GM21786 (cell line): ENCODE data around the gene SPI1.
A peak's percentile ranks its signal among the peaks of the same experiment; 100 is the strongest.

ENCODE experiments used
- ATAC-seq: cut with Tn5 transposase; IDR thresholded peaks from one replicate; pipeline ENCODE4 v1.9.1; 2021; ENCODE audit not compliant: unreplicated experiment

SPI1 gene

GRCh38 chr11:47378010-47378835 is at the start of gene SPI1:
SPI1 (minus strand) TSS chr11:47378547; CDS start chr11:47378353, 194 bp downstream.
- ATAC-seq, result peak; percentile 84

- ATAC-seq, result peak; percentile 91
Observed at GRCh38 chr11:47426062-47426956, 48.0 kb upstream of the SPI1 start, which contains the start of gene PSMC3. PSMC3 (minus strand) TSS chr11:47426439; CDS start chr11:47426279, 160 bp downstream.

- ATAC-seq, result no peak
Observed at GRCh38 chr11:47425611-47426010, 47.3 kb upstream of the SPI1 start.

- ATAC-seq, result no peak
Observed at GRCh38 chr11:47418454-47419259, 40.3 kb upstream of the SPI1 start.

GRCh38 chr11:47417712-47418111 is 39.4 kb upstream of the SPI1 start:
- ATAC-seq, result no peak

GRCh38 chr11:47415949-47416472 is 37.7 kb upstream of the SPI1 start:
- ATAC-seq, result no peak

GRCh38 chr11:47415091-47415854 is 36.9 kb upstream of the SPI1 start:
- no peak for ATAC-seq

GRCh38 chr11:47414685-47415070 is 36.3 kb upstream of the SPI1 start:
- ATAC-seq, result no peak

GRCh38 chr11:47413908-47414684 is 35.7 kb upstream of the SPI1 start:
- ATAC-seq, result no peak

- no peak for ATAC-seq
Observed at GRCh38 chr11:47413351-47413750, 35.0 kb upstream of the SPI1 start.

- no peak for ATAC-seq
Observed at GRCh38 chr11:47411884-47412746, 33.8 kb upstream of the SPI1 start.

- ATAC-seq, result no peak
Observed at GRCh38 chr11:47410370-47411264, 32.3 kb upstream of the SPI1 start.

GRCh38 chr11:47409440-47410369 is 31.4 kb upstream of the SPI1 start:
- no peak for ATAC-seq

- ATAC-seq, result no peak
Observed at GRCh38 chr11:47408598-47409439, 30.5 kb upstream of the SPI1 start.
